HG03095 (cell line): ENCODE measurements around the gene MRTFB.

ENCODE experiments used
- ATAC-seq: cut with Tn5 transposase; IDR thresholded peaks from one replicate; pipeline ENCODE4 v1.9.1; 2021; ENCODE audit warnings: moderate library complexity; ENCODE audit not compliant: unreplicated experiment

The MRTFB gene

GRCh38 chr16:14280541-14280940 lies 209.4 kb downstream of the MRTFB start:
- no peak for ATAC-seq

- ATAC-seq = no peak
Measured at GRCh38 chr16:14283786-14284185, 212.7 kb downstream of the MRTFB start.

GRCh38 chr16:14284371-14284770 lies 213.3 kb downstream of the MRTFB start:
- ATAC-seq = no peak

GRCh38 chr16:14284930-14285512 lies 213.9 kb downstream of the MRTFB start:
- peak; percentile 33 for ATAC-seq

- peak; percentile 63 for ATAC-seq
Measured at GRCh38 chr16:14285513-14286367, 214.6 kb downstream of the MRTFB start.

- peak; percentile 35 for ATAC-seq
Measured at GRCh38 chr16:14286368-14287230, 215.5 kb downstream of the MRTFB start.

- ATAC-seq = no peak
Measured at GRCh38 chr16:14289692-14290340, 218.7 kb downstream of the MRTFB start.

GRCh38 chr16:14291286-14291685 lies 220.2 kb downstream of the MRTFB start:
- ATAC-seq = no peak

GRCh38 chr16:14292051-14292825 lies 221.1 kb downstream of the MRTFB start:
- ATAC-seq = no peak

GRCh38 chr16:14296663-14297062 lies 225.5 kb downstream of the MRTFB start:
- ATAC-seq = no peak

GRCh38 chr16:14298374-14299122 lies 227.4 kb downstream of the MRTFB start:
- ATAC-seq = no peak

- peak; percentile 40 for ATAC-seq
Measured at GRCh38 chr16:14300705-14301168, 229.6 kb downstream of the MRTFB start.

- ATAC-seq = no peak
Measured at GRCh38 chr16:14301169-14302030, 230.3 kb downstream of the MRTFB start.

GRCh38 chr16:14302031-14302398 lies 230.9 kb downstream of the MRTFB start:
- peak; percentile 48 for ATAC-seq

- ATAC-seq = peak; percentile 9
Measured at GRCh38 chr16:14302399-14303181, 231.5 kb downstream of the MRTFB start.

GRCh38 chr16:14303182-14303618 lies 232.1 kb downstream of the MRTFB start:
- no peak for ATAC-seq

GRCh38 chr16:14303639-14304394 lies 232.7 kb downstream of the MRTFB start:
- ATAC-seq = no peak
